H1 (cell line): Measurements from ENCODE around the gene ST3GAL3. TPM values are rescaled to one million over a fixed set of nuclear protein-coding genes. Genes with fewer than 3 reads are reported as not detected.

ENCODE experiments used
- YY1 ChIP-seq: IDR thresholded peaks from 2 replicates; pipeline ENCODE4 v1.6.1; 2011; ENCODE audit warnings: low read depth, mild to moderate bottlenecking, low read length
- polyA plus RNA-seq, 7 experiments: library from polyadenylated mRNA; depleted of rRNA in 3 of 7; stranded (reverse) in 5 of 7; unstranded in 2 of 7; fragments of >200 nt in 5 of 7; fragments of 200-250 nt in 2 of 7; gene quantifications; 1 replicate in 5 of 7; 2 replicates in 1 of 7; 4 replicates in 1 of 7; pipeline versions ENCODE4 v1.2.1 to v1.2.3, GENCODE V29; 2011 to 2013; ENCODE audit warnings: missing spikeins in 2 of 7, mixed read lengths in 2 of 7
- total RNA-seq: library from RNA; stranded (reverse); fragmentation: NEBNext Ultra II Directional; extraction: Animal tissue kit (Norgen Biotek cat#: 25700); gene quantifications from 2 replicates; pipeline ENCODE4 v1.2.1, GENCODE V29; 2021
- TF ChIP-seq, protein P1 (sequence below): fragments of 300-600 bp; sonication (generic); IDR thresholded peaks from 2 replicates; pipeline ENCODE4 v1.7.1; 2012; ENCODE audit warnings: low read length, moderate library complexity, mild to moderate bottlenecking, inconsistent platforms; ENCODE audit not compliant: insufficient replicate concordance

ST3GAL3 gene
- total and polyA plus RNA-seq, 2 of the 8 experiments (the other 6 are each of a cell fraction or from before 2014, with no cell fraction given), result 6.8 to 7.0 TPM

DNA sequence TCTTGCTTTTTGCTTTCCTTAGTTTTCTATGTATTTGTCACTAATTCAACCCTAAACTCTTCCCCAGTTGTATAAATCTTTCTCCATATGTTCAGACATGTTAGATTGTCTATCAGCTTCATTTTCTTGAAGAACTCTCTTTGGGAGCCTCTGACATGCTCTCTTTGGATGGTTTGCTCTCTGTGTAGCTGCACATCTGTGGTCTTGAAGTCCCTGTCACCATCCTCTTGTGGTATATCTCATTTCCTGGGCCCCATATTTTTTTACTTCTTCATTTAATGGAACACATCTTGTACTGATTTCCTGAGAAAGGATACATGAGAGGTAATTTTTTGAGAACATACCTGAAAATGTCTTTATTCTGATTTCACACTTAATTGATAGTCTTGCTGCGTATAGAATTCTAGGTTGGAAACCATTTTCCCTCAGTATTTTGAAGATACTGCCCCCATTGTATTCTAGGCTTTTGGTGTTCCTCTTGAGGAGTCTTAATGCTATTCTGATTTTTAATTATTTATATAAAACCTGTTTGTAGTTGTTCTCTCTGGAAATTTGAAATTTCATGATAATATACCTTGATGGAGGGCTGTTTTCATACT lies 72.6 kb downstream of the ST3GAL3 start (continued):
- TF ChIP-seq, protein P1, sequence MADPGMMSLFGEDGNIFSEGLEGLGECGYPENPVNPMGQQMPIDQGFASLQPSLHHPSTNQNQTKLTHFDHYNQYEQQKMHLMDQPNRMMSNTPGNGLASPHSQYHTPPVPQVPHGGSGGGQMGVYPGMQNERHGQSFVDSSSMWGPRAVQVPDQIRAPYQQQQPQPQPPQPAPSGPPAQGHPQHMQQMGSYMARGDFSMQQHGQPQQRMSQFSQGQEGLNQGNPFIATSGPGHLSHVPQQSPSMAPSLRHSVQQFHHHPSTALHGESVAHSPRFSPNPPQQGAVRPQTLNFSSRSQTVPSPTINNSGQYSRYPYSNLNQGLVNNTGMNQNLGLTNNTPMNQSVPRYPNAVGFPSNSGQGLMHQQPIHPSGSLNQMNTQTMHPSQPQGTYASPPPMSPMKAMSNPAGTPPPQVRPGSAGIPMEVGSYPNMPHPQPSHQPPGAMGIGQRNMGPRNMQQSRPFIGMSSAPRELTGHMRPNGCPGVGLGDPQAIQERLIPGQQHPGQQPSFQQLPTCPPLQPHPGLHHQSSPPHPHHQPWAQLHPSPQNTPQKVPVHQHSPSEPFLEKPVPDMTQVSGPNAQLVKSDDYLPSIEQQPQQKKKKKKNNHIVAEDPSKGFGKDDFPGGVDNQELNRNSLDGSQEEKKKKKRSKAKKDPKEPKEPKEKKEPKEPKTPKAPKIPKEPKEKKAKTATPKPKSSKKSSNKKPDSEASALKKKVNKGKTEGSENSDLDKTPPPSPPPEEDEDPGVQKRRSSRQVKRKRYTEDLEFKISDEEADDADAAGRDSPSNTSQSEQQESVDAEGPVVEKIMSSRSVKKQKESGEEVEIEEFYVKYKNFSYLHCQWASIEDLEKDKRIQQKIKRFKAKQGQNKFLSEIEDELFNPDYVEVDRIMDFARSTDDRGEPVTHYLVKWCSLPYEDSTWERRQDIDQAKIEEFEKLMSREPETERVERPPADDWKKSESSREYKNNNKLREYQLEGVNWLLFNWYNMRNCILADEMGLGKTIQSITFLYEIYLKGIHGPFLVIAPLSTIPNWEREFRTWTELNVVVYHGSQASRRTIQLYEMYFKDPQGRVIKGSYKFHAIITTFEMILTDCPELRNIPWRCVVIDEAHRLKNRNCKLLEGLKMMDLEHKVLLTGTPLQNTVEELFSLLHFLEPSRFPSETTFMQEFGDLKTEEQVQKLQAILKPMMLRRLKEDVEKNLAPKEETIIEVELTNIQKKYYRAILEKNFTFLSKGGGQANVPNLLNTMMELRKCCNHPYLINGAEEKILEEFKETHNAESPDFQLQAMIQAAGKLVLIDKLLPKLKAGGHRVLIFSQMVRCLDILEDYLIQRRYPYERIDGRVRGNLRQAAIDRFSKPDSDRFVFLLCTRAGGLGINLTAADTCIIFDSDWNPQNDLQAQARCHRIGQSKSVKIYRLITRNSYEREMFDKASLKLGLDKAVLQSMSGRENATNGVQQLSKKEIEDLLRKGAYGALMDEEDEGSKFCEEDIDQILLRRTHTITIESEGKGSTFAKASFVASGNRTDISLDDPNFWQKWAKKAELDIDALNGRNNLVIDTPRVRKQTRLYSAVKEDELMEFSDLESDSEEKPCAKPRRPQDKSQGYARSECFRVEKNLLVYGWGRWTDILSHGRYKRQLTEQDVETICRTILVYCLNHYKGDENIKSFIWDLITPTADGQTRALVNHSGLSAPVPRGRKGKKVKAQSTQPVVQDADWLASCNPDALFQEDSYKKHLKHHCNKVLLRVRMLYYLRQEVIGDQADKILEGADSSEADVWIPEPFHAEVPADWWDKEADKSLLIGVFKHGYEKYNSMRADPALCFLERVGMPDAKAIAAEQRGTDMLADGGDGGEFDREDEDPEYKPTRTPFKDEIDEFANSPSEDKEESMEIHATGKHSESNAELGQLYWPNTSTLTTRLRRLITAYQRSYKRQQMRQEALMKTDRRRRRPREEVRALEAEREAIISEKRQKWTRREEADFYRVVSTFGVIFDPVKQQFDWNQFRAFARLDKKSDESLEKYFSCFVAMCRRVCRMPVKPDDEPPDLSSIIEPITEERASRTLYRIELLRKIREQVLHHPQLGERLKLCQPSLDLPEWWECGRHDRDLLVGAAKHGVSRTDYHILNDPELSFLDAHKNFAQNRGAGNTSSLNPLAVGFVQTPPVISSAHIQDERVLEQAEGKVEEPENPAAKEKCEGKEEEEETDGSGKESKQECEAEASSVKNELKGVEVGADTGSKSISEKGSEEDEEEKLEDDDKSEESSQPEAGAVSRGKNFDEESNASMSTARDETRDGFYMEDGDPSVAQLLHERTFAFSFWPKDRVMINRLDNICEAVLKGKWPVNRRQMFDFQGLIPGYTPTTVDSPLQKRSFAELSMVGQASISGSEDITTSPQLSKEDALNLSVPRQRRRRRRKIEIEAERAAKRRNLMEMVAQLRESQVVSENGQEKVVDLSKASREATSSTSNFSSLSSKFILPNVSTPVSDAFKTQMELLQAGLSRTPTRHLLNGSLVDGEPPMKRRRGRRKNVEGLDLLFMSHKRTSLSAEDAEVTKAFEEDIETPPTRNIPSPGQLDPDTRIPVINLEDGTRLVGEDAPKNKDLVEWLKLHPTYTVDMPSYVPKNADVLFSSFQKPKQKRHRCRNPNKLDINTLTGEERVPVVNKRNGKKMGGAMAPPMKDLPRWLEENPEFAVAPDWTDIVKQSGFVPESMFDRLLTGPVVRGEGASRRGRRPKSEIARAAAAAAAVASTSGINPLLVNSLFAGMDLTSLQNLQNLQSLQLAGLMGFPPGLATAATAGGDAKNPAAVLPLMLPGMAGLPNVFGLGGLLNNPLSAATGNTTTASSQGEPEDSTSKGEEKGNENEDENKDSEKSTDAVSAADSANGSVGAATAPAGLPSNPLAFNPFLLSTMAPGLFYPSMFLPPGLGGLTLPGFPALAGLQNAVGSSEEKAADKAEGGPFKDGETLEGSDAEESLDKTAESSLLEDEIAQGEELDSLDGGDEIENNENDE, result no peak
- TF ChIP-seq YY1, result no peak
- TF ChIP-seq, all 59 proteins: peak for 0
